ENCODE data around the gene GCSH.
A peak's percentile ranks its signal among the peaks of the same experiment; 100 is the strongest.

GCSH gene

DNA sequence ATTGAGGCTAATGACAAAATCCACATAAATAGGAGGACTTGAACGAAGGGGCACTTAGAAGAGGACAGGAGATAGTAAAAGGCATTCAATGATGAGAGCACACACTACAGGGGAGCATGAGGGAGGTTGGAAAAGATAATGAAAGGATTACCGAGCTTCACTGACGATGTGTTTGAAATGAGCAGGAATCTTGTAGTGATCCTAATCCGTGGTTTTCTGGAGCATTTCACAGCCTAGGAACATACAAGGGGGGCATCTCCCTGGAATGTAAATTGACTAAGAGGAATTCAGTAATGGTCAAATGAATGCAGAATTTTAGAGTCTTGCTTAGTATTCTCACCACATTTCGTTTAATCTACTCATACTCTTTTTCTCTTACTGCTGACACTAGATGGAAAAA, 55.4 kb downstream of the GCSH start:
- no peak for DNase-seq

DNA sequence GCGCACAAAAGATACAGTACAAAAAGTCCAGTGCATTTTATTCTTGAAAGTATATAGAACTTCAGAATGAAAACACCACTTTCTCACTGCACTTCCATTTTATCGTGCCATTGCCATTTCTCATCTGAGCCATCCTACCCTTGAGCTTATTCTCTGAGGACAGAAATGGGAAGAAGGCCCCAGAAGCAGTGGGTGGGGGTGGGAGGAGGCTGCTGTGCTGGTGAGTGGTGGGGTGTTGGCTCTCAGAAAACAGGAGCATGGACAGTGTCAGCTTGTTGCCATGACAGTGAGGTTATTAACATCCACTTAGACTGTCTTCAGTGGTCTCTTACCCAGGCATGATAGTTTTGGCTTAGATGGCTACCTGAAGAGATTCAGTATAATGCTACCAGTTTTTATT, 56.1 kb downstream of the GCSH start:
- no peak for DNase-seq

DNA sequence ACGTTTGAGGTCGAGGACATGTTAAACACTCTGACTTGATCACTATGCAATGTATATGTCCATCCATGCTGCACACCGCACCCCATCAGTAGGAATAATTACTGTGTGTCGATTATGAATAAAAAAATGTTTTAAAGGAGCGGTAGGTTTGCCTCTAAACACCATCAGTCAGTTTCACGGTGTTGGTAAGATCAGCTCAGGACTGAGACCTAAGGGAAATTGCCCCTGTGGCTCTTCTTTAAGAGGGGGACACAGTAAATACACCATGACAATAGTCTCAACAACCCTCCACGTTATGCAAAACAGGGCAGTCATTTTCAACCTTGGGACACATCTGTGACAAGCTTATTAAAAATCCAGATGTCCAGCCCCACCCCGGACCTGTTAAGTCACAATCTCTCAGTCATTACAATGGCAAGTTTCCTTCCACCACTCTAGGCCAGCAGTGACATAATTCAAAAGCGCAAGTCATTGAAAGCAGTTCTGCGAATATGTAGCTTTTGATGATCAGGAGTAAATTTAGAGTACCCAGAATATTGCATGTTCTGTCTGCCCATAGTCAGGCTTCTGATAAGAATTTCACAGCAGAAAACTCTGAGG, 59.3 kb downstream of the GCSH start:
- no peak for DNase-seq

DNA sequence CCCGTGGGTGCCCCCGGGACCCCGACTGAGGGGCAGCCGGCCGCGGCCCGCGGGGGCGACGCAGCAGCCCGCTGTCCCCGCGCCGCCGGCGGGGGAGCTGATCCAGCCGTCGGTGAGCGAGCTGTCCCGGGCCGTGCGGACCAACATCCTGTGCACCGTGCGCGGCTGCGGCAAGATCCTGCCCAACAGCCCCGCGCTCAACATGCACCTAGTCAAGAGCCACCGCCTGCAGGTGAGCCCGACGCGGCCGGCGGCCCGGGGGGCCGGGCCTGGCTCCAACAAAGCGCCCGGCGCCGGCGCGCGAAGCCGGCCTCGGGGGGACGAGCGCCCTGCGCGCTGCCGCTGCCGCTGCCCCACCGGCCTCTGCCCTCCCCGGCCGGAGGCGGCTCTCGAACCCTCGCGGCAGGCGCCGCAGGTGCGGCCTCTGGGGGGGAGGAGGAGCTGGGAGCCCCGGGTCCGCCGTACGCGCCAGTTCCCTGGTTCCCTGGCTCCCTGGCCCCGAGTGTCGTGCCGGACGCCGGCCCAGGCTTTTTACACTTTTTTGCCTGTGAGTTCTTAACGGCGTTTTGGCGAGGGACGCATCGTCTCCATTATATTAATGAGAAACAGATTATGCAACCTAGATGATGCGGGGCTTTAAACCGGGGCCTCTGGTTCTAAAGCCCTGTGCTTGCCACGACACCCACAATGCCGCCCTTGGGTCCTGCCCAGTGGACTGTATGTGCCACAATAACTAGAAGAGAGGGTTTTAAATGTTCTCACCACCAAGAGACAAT, 60.0 kb downstream of the GCSH start:
- no peak for DNase-seq

DNA sequence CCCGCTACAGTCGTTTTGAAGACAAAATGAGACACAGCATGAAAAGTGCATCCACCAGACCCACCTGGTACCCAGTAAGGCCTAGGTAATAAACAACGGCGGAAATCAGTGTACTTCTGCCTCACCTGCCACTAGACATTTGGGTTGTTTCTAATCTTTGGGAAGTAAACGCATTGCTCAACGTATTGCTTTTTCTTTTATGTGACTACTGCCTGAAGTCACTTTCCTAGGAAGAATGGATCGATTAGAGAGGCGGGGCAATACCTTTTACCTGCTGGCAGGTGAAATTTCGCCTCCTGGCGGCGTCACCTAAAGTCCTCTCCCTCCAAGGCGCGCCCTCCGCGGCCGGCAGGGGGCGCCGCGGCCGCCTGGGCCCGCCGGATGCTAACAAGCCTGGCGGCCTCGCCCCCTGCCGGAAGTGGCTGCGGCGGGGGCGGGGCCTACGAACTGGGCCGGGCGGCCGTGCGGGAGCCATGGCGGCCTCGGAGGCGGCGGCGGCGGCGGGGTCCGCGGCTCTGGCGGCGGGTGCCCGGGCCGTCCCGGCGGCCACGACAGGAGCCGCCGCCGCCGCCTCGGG, 60.7 kb downstream of the GCSH start, which contains the start of gene ATMIN:
Gene ATMIN (plus strand): TSS at position 445 of the 577 bp plus-strand sequence. CDS start 29 bp downstream, at position 474.
- peak; percentile 46 for DNase-seq

Data from NCI-H2081 treated with DMSO at 0.1 percent for 48 hours (cell line).